ENCODE data around the gene HKDC1.

- no peak for TF ChIP-seq CTCF (IDR thresholded peaks at IDR 0.05)
- TF ChIP-seq POLR2A (IDR thresholded peaks at IDR 0.05): no peak
Observed at GRCh38 chr10:69242852-69243212, 22.7 kb downstream of the HKDC1 start.

Data from heart left ventricle (tissue), 13 donors.